ENCODE results near the gene NGFR.

- TF ChIP-seq CTCF (conservative IDR thresholded peaks at IDR 0.05) (no peak), EZH2 (IDR thresholded peaks at IDR 0.05; ENCODE audit: low read depth) (no peak)
These were observed 50.0 kb downstream of the NGFR start for GRCh38 chr17:49545007-49545660.
